Mucosa of gallbladder (tissue), 1 donor: ENCODE measurements around the gene AAMP. TPM values are rescaled to one million over a fixed set of nuclear protein-coding genes. Genes with fewer than 3 reads are reported as not detected.

Experiments
- DNase-seq: peaks from one replicate; pipeline ENCODE4 v3.0.0-alpha.2; 2020; ENCODE audit warnings: low spot score
- total RNA-seq: library from RNA; stranded (reverse); gene quantifications from one replicate; pipeline ENCODE4 v1.2.1, GENCODE V29; 2021
- donor health status: DM: no; HTN: no; CAD: no.

AAMP gene
- total RNA-seq, 1 donor from 2014 or later: 114 TPM

- DNase-seq: peak; percentile 79
Measured at GRCh38 chr2:218259099-218259961, 10.6 kb downstream of the AAMP start.

- no peak for DNase-seq
Measured at GRCh38 chr2:218257390-218257981, 12.5 kb downstream of the AAMP start.

- no peak for DNase-seq
Measured at GRCh38 chr2:218256612-218257350, 13.2 kb downstream of the AAMP start.

GRCh38 chr2:218255446-218255845 is 14.5 kb downstream of the AAMP start:
- DNase-seq: no peak

GRCh38 chr2:218253232-218253625 is 16.7 kb downstream of the AAMP start:
- no peak for DNase-seq

GRCh38 chr2:218252509-218253231 is 17.3 kb downstream of the AAMP start:
- no peak for DNase-seq

GRCh38 chr2:218249691-218250090 is 20.2 kb downstream of the AAMP start:
- DNase-seq: no peak

- no peak for DNase-seq
Measured at GRCh38 chr2:218245214-218245613, 24.7 kb downstream of the AAMP start.

GRCh38 chr2:218244665-218245064 is 25.3 kb downstream of the AAMP start:
- DNase-seq: no peak

GRCh38 chr2:218244204-218244603 is 25.7 kb downstream of the AAMP start:
- DNase-seq: no peak

- no peak for DNase-seq
Measured at GRCh38 chr2:218238887-218239286, 31.1 kb downstream of the AAMP start.

- DNase-seq: no peak
Measured at GRCh38 chr2:218236829-218237228, 33.1 kb downstream of the AAMP start.

GRCh38 chr2:218235017-218235416 is 34.9 kb downstream of the AAMP start:
- no peak for DNase-seq

GRCh38 chr2:218234521-218234920 is 35.4 kb downstream of the AAMP start:
- DNase-seq: no peak

- no peak for DNase-seq
Measured at GRCh38 chr2:218233543-218233942, 36.4 kb downstream of the AAMP start.

- DNase-seq: peak; percentile 67
Measured at GRCh38 chr2:218230882-218231281, 39.1 kb downstream of the AAMP start.

GRCh38 chr2:218229851-218230250 is 40.1 kb downstream of the AAMP start:
- no peak for DNase-seq

- peak; percentile 40 for DNase-seq
Measured at GRCh38 chr2:218229239-218229638, 40.7 kb downstream of the AAMP start.

- no peak for DNase-seq
Measured at GRCh38 chr2:218228366-218229090, 41.4 kb downstream of the AAMP start.

- no peak for DNase-seq
Measured at GRCh38 chr2:218226903-218227302, 43.0 kb downstream of the AAMP start.

- no peak for DNase-seq
Measured at GRCh38 chr2:218224186-218224585, 45.8 kb downstream of the AAMP start.
